Gastroesophageal sphincter (tissue), 4 donors: Measurements from ENCODE around the gene IL11RA. TPM values are rescaled to one million over a fixed set of nuclear protein-coding genes. Genes with fewer than 3 reads are reported as not detected.

ENCODE experiments used
- ATAC-seq: fragments of 150-250 bp; one replicate; pipeline ENCODE4 v1.9.1; 2016; ENCODE audit warnings: mild to moderate bottlenecking, moderate library complexity
- H3K27ac ChIP-seq, 4 donors: fragments of 200-600 bp; sonication (generic) in 3 of 4; 1 replicate in 3 of 4; 2 replicates in 1 of 4; pipeline ENCODE4 v1.5.1; 2016 to 2019
- H3K27me3 ChIP-seq: fragments of 200-600 bp; sonication (generic); one replicate; pipeline ENCODE4 v1.5.1; 2019
- H3K36me3 ChIP-seq, 2 donors: fragments of 200-600 bp; sonication (generic); one replicate each; pipeline ENCODE4 v1.5.1; 2019; ENCODE audit warnings: control low read depth in 1 of 2
- H3K4me1 ChIP-seq, 3 donors: fragments of 200-600 bp; sonication (generic); 1 replicate in 2 of 3; 2 replicates in 1 of 3; pipeline ENCODE4 v1.5.1; 2016 to 2019; ENCODE audit warnings: control low read depth in 2 of 3
- H3K4me3 ChIP-seq, 2 donors: fragments of 200-600 bp; sonication (generic); one replicate each; pipeline ENCODE4 v1.5.1; 2019; ENCODE audit warnings: mild to moderate bottlenecking in 1 of 2, moderate library complexity in 1 of 2
- H3K9me3 ChIP-seq, 3 donors: fragments of 200-600 bp; sonication (generic); one replicate each; pipeline ENCODE4 v1.5.1; 2017 to 2019; ENCODE audit warnings: control low read depth in 2 of 3
- CTCF ChIP-seq, 4 experiments: fragments of 200-600 bp in 2 of 4; fragments of 450-650 bp in 2 of 4; sonication (generic) in 1 of 4; IDR thresholded peaks; one replicate each; pipeline ENCODE4 v1.5.1; 2017 to 2019; ENCODE audit warnings: antibody characterized with exemption in 4 of 4, mild to moderate bottlenecking in 2 of 4, moderate library complexity in 2 of 4
- EP300 ChIP-seq: sonication (generic); formaldehyde crosslinking; IDR thresholded peaks from one replicate; pipeline ENCODE4 v1.6.1; 2017; ENCODE audit warnings: antibody characterized with exemption, mild to moderate bottlenecking
- POLR2A ChIP-seq, 2 donors: fragments of 450-650 bp; IDR thresholded peaks; one replicate each; pipeline ENCODE4 v1.6.1; 2017; ENCODE audit warnings: antibody characterized with exemption in 2 of 2, mild to moderate bottlenecking in 2 of 2, moderate library complexity in 1 of 2
- POLR2AphosphoS5 ChIP-seq: sonication (generic); formaldehyde crosslinking; IDR thresholded peaks from one replicate; pipeline ENCODE4 v1.6.1; 2017; ENCODE audit warnings: antibody characterized with exemption
- WGBS, 2 donors: methylation state at CpG; one replicate each; pipeline ENCODE4 v1.1.5; 2018; ENCODE audit warnings: low coverage in 1 of 2; 5-methylcytosine and 5-hydroxymethylcytosine counted together
- total RNA-seq, 4 donors: library from RNA; depleted of rRNA; stranded (reverse); fragments of >200 nt; gene quantifications; one replicate each; pipeline ENCODE4 v1.1.0, GENCODE V29; 2016

The IL11RA gene
- total RNA-seq, 4 donors from 2014 or later, result 31.8 to 80.2 (median 39.8) TPM

DNA sequence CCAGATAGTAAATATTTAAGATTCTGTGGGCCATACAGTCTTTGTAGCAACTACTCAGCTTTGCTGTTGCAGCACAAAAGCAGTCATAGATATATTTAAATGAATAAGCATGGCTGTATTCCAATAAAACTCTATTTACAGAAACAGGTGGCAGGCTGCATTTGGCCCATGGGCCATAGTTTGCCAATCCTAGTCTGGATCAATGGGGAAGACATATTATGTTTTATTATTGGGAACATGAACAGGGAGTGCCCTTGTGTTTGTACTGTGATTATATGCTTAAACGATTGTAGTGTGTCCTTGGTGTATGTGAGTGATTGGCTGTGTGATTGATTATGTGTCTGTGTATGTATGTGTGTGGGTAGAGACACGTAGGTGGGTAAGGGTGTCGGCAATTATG, 22.5 kb downstream of the IL11RA start:
- WGBS, 2 donors, result 73 to 81% methylated on average over 2 to 3 of the region's 3 CpGs
- no peak for TF ChIP-seq EP300
- no peak for TF ChIP-seq POLR2A (IDR thresholded peaks at IDR 0.05)
- no peak for TF ChIP-seq POLR2AphosphoS5
- TF ChIP-seq CTCF (IDR thresholded peaks at IDR 0.05), result no peak
- no peak overlapping the region for H3K4me3 ChIP-seq
- no peaks in the 10 kb centered on the region for H3K4me1 ChIP-seq
- ATAC-seq, result no peak
- peaks cover 0 to 4% (median 0%) of the 10 kb centered on the region in 3 donors for H3K9me3 ChIP-seq
- no peaks in the 10 kb centered on the region for H3K27me3 ChIP-seq
- peaks cover 0 to 17% of the 10 kb centered on the region in 2 donors for H3K36me3 ChIP-seq
- no peak overlapping the region for H3K27ac ChIP-seq

GRCh38 chr9:34675048-34675714, 23.2 kb downstream of the IL11RA start:
- no peak overlapping the region for H3K4me3 ChIP-seq
- 30 to 64% methylated on average over 2 to 3 of the region's 10 CpGs for WGBS, 2 donors
- H3K27ac ChIP-seq, result no peak overlapping the region
- H3K36me3 ChIP-seq, result peaks cover 0 to 10% of the 10 kb centered on the region in 2 donors
- no peaks in the 10 kb centered on the region for H3K4me1 ChIP-seq
- no peaks in the 10 kb centered on the region for H3K9me3 ChIP-seq
- ATAC-seq, result peak; percentile 50
- TF ChIP-seq POLR2AphosphoS5, result no peak
- TF ChIP-seq CTCF (IDR thresholded peaks at IDR 0.05), result peak in 3 of 4 experiments; percentile 23 to 45 (median 39)
- no peaks in the 10 kb centered on the region for H3K27me3 ChIP-seq

GRCh38 chr9:34675869-34676268, 23.9 kb downstream of the IL11RA start:
- peaks cover 0 to 8% of the 10 kb centered on the region in 2 donors for H3K36me3 ChIP-seq
- ATAC-seq, result no peak
- H3K4me3 ChIP-seq, result no peak overlapping the region
- WGBS, 2 donors, result 88 to 100% methylated on average over 1 to 2 of the region's 2 CpGs
- H3K4me1 ChIP-seq, result no peaks in the 10 kb centered on the region
- H3K27ac ChIP-seq, result no peak overlapping the region
- no peak for TF ChIP-seq EP300
- no peak for TF ChIP-seq CTCF (IDR thresholded peaks at IDR 0.05)
- TF ChIP-seq POLR2AphosphoS5, result no peak
- TF ChIP-seq POLR2A (IDR thresholded peaks at IDR 0.05), result no peak
- no peaks in the 10 kb centered on the region for H3K9me3 ChIP-seq
- no peaks in the 10 kb centered on the region for H3K27me3 ChIP-seq

DNA sequence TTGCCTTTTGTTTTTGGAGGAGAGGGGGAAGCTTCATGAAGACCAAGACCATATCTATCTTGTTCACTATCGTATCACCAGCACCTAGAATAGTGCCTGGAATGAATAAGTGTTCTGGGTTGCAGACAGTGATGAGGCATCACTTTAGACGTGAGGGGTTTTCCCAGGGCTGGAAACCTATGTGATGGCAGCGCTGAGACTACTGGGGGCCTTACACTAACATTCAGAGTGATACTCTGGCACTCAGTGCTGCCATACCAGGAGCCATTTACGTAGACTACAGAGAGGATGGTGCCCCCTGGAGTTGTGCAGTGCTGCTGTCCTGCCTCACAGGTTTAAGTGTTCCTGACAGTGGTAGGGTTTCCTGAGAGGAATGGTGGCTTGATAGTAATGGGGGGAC, 32.2 kb downstream of the IL11RA start:
- no peak for ATAC-seq
- peaks cover 0 to 40% of the 10 kb centered on the region in 2 donors for H3K36me3 ChIP-seq
- H3K27ac ChIP-seq, result no peak overlapping the region
- no peaks in the 10 kb centered on the region for H3K9me3 ChIP-seq
- 76 to 100% methylated on average over 1 to 4 of the region's 4 CpGs for WGBS, 2 donors
- TF ChIP-seq POLR2AphosphoS5, result no peak
- H3K4me3 ChIP-seq, result no peak overlapping the region
- peaks cover 0 to 13% (median 0%) of the 10 kb centered on the region in 3 donors for H3K4me1 ChIP-seq
- H3K27me3 ChIP-seq, result no peaks in the 10 kb centered on the region

DNA sequence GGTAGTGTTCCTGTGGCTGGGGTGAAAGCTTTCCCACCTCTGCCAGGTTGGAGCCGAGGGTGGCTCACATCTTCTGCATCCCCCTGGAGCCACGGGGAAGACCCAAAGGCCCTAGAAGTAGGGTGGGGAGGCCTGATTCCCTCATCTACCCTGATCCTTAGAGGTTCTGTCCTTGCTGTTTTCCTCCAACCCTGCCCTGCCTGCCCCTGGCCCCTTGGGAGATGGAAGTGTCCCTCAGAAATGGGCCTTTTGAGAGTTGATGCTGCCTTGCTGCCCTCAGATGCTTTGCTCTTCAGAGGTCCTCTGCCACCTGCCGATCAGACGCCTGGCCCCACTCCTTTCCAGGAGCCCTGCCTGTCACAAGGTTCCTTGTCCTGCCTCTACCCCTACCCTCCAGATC, 32.8 kb downstream of the IL11RA start:
- Histone ChIP-seq H3K27me3 (no peaks in the 10 kb centered on the region), H3K4me3 (no peak overlapping the region), H3K9me3 (no peaks in the 10 kb centered on the region), H3K4me1 (peaks cover 0 to 13% (median 0%) of the 10 kb centered on the region in 3 donors), H3K36me3 (peaks cover 0 to 40% of the 10 kb centered on the region in 2 donors), H3K27ac (no peak overlapping the region)
- TF ChIP-seq EP300 (no peak), POLR2AphosphoS5 (no peak), CTCF (IDR thresholded peaks at IDR 0.05) (no peak), POLR2A (IDR thresholded peaks at IDR 0.05) (no peak)
- 95 to 100% methylated on average over 3 to 4 of the region's 4 CpGs for WGBS, 2 donors
- no peak for ATAC-seq
